Measurements from ENCODE around the gene RNF144B. TPM values are rescaled to one million over a fixed set of nuclear protein-coding genes. Genes with fewer than 3 reads are reported as not detected.

The RNF144B gene
- total RNA-seq, 2 experiments from 2014 or later, result 3.4 to 3.9 TPM

- H3K9me3 Mint-ChIP-seq (ENCODE audit: low read depth), result no peaks in the 10 kb centered on the region
- H3K36me3 Mint-ChIP-seq (ENCODE audit: low read depth), result no peaks in the 10 kb centered on the region
- no peak overlapping the region for H3K27ac Mint-ChIP-seq
- H3K4me3 Mint-ChIP-seq, result no peak overlapping the region
- peaks cover 6% of the 10 kb centered on the region for H3K4me1 Mint-ChIP-seq
- intact Hi-C loops (cut with DNase I, micrococcal nuclease), result loop anchor here (1.0 to 10.0 kb wide), 3 partner anchors 180 to 1347 kb away; partner anchors contain the start of gene NUP153 (in 1 of the 2)
- POLR2A ChIA-PET, result no interaction called here
- CTCF ChIA-PET, result interaction anchor here (1.5 to 7.8 kb wide), 3 partner anchors 9 to 179 kb away, joined by 4 to 153 read pairs (median 7); no protein-coding TSS in a partner anchor
- no peak for DNase-seq
- H3K27me3 Mint-ChIP-seq, result peaks cover 7% of the 10 kb centered on the region
- no peak for ATAC-seq
Measured at GRCh38 chr6:18504232-18504596, 117.1 kb downstream of the RNF144B start.

- intact Hi-C loops (cut with DNase I, micrococcal nuclease), result loop anchor here in 1 of 2 experiments (10.0 kb wide), 1 partner anchor 802 kb away; the partner anchor contains the start of gene NUP153
- Mint-ChIP-seq H3K9me3 (ENCODE audit: low read depth) (no peaks in the 10 kb centered on the region), H3K36me3 (ENCODE audit: low read depth) (no peaks in the 10 kb centered on the region), H3K27me3 (peaks cover 5% of the 10 kb centered on the region), H3K4me3 (no peak overlapping the region), H3K4me1 (peaks cover 22% of the 10 kb centered on the region), H3K27ac (no peak overlapping the region)
- no peak for ATAC-seq
- ChIA-PET CTCF (interaction anchor here (0.7 to 7.8 kb wide), 4 partner anchors 11 to 181 kb away, joined by 3 to 153 read pairs (median 6); no protein-coding TSS in a partner anchor), POLR2A (no interaction called here)
- no peak for DNase-seq
Measured at GRCh38 chr6:18506382-18507017, 119.3 kb downstream of the RNF144B start.

GRCh38 chr6:18507018-18507415 lies 119.9 kb downstream of the RNF144B start:
- no peak for DNase-seq
- ChIA-PET POLR2A (no interaction called here), CTCF (interaction anchor here (7.8 kb wide), 1 partner anchor 182 kb away, joined by 153 read pairs; no protein-coding TSS in a partner anchor)
- Mint-ChIP-seq H3K27ac (no peak overlapping the region), H3K27me3 (peaks cover 5% of the 10 kb centered on the region), H3K36me3 (ENCODE audit: low read depth) (no peaks in the 10 kb centered on the region), H3K4me3 (no peak overlapping the region), H3K9me3 (ENCODE audit: low read depth) (no peaks in the 10 kb centered on the region), H3K4me1 (peaks cover 21% of the 10 kb centered on the region)
- intact Hi-C loops (cut with DNase I, micrococcal nuclease), result loop anchor here in 1 of 2 experiments (10.0 kb wide), 1 partner anchor 802 kb away; the partner anchor contains the start of gene NUP153
- ATAC-seq, result no peak

- ATAC-seq (no peak), DNase-seq (no peak)
- intact Hi-C loops (cut with DNase I, micrococcal nuclease), result loop anchor here in 1 of 2 experiments (10.0 kb wide), 1 partner anchor 803 kb away; the partner anchor contains the start of gene NUP153
- peaks cover 5% of the 10 kb centered on the region for H3K27me3 Mint-ChIP-seq
- ChIA-PET POLR2A (no interaction called here), CTCF (interaction anchor here (0.5 to 7.8 kb wide), 3 partner anchors 106 to 245 kb away, joined by 3 to 153 read pairs (median 3); no protein-coding TSS in a partner anchor)
- H3K4me1 Mint-ChIP-seq, result peaks cover 26% of the 10 kb centered on the region
- no peak overlapping the region for H3K4me3 Mint-ChIP-seq
- H3K27ac Mint-ChIP-seq, result no peak overlapping the region
- no peaks in the 10 kb centered on the region for H3K9me3 Mint-ChIP-seq (ENCODE audit: low read depth)
- no peaks in the 10 kb centered on the region for H3K36me3 Mint-ChIP-seq (ENCODE audit: low read depth)
Measured at GRCh38 chr6:18507561-18507960, 120.4 kb downstream of the RNF144B start.

GRCh38 chr6:18509871-18510643 lies 122.9 kb downstream of the RNF144B start:
- Mint-ChIP-seq H3K36me3 (ENCODE audit: low read depth) (no peaks in the 10 kb centered on the region), H3K27ac (peak overlapping the region; percentile 10), H3K4me3 (no peak overlapping the region), H3K27me3 (peaks cover 3% of the 10 kb centered on the region), H3K9me3 (ENCODE audit: low read depth) (no peaks in the 10 kb centered on the region), H3K4me1 (peaks cover 43% of the 10 kb centered on the region)
- POLR2A ChIA-PET, result no interaction called here
- ATAC-seq (peak; percentile 63), DNase-seq (peak; percentile 69)
- CTCF ChIA-PET, result interaction anchor here (0.6 to 1.5 kb wide), 5 partner anchors 33 to 1184 kb away, joined by 3 to 6 read pairs (median 4); no protein-coding TSS in a partner anchor
- intact Hi-C loops (cut with DNase I, micrococcal nuclease), result loop anchor here (1.0 to 10.0 kb wide), 8 partner anchors 24 to 805 kb away; partner anchors contain the start of genes DEK (in 1 of the 2), NUP153 (in 1 of the 2) and RNF144B (in 1 of the 2)

GRCh38 chr6:18510644-18511033 lies 123.5 kb downstream of the RNF144B start:
- Mint-ChIP-seq H3K4me3 (no peak overlapping the region), H3K27me3 (peaks cover 3% of the 10 kb centered on the region), H3K36me3 (ENCODE audit: low read depth) (no peaks in the 10 kb centered on the region), H3K4me1 (peaks cover 43% of the 10 kb centered on the region), H3K27ac (peak overlapping the region; percentile 63), H3K9me3 (ENCODE audit: low read depth) (no peaks in the 10 kb centered on the region)
- DNase-seq (peak; percentile 18), ATAC-seq (peak; percentile 37)
- intact Hi-C loops (cut with DNase I, micrococcal nuclease), result loop anchor here (1.0 to 5.0 kb wide), 7 partner anchors 24 to 363 kb away; partner anchors contain the start of genes DEK (in 1 of the 2) and RNF144B (in 1 of the 2)
- CTCF ChIA-PET, result interaction anchor here (1.2 kb wide), 1 partner anchor 187 kb away, joined by 6 read pairs; no protein-coding TSS in a partner anchor
- POLR2A ChIA-PET, result no interaction called here

- no peak overlapping the region for H3K27ac Mint-ChIP-seq
- peaks cover 43% of the 10 kb centered on the region for H3K4me1 Mint-ChIP-seq
- H3K27me3 Mint-ChIP-seq, result peaks cover 3% of the 10 kb centered on the region
- ChIA-PET CTCF (no interaction called here), POLR2A (no interaction called here)
- DNase-seq (no peak), ATAC-seq (no peak)
- H3K9me3 Mint-ChIP-seq (ENCODE audit: low read depth), result no peaks in the 10 kb centered on the region
- H3K36me3 Mint-ChIP-seq (ENCODE audit: low read depth), result no peaks in the 10 kb centered on the region
- intact Hi-C loops (cut with DNase I, micrococcal nuclease), result loop anchor here (2.0 to 5.0 kb wide), 5 partner anchors 124 to 364 kb away; partner anchors contain the start of genes DEK (in 1 of the 2) and RNF144B (in 1 of the 2)
- H3K4me3 Mint-ChIP-seq, result no peak overlapping the region
Measured at GRCh38 chr6:18511211-18511610, 124.1 kb downstream of the RNF144B start.

GRCh38 chr6:18513253-18513798 lies 126.2 kb downstream of the RNF144B start:
- ChIA-PET CTCF (interaction anchor here (0.6 to 2.0 kb wide), 2 partner anchors 10 to 166 kb away, joined by 5 to 7 read pairs; no protein-coding TSS in a partner anchor), POLR2A (interaction anchor here (0.6 to 0.8 kb wide), 3 partner anchors 86 to 170 kb away, joined by 3 to 12 read pairs (median 4); no protein-coding TSS in a partner anchor)
- peaks cover 3% of the 10 kb centered on the region for H3K27me3 Mint-ChIP-seq
- no peaks in the 10 kb centered on the region for H3K36me3 Mint-ChIP-seq (ENCODE audit: low read depth)
- ATAC-seq (peak; percentile 75), DNase-seq (no peak)
- intact Hi-C loops (cut with DNase I, micrococcal nuclease), result loop anchor here (2.0 to 5.0 kb wide), 6 partner anchors 29 to 366 kb away; partner anchors contain the start of genes DEK (in 1 of the 2), KDM1B (in 1 of the 2), RNF144B (in 1 of the 2) and TPMT (in 1 of the 2)
- H3K9me3 Mint-ChIP-seq (ENCODE audit: low read depth), result no peaks in the 10 kb centered on the region
- H3K4me1 Mint-ChIP-seq, result peaks cover 43% of the 10 kb centered on the region
- H3K4me3 Mint-ChIP-seq, result no peak overlapping the region
- peak overlapping the region; percentile 66 for H3K27ac Mint-ChIP-seq

GRCh38 chr6:18514180-18514579 lies 127.0 kb downstream of the RNF144B start:
- Mint-ChIP-seq H3K27me3 (peaks cover 3% of the 10 kb centered on the region), H3K4me3 (no peak overlapping the region), H3K27ac (no peak overlapping the region), H3K36me3 (ENCODE audit: low read depth) (no peaks in the 10 kb centered on the region), H3K9me3 (ENCODE audit: low read depth) (no peaks in the 10 kb centered on the region), H3K4me1 (peaks cover 43% of the 10 kb centered on the region)
- intact Hi-C loops (cut with DNase I, micrococcal nuclease), result loop anchor here (5.0 kb wide), 4 partner anchors 127 to 367 kb away; partner anchors contain the start of genes DEK (in 1 of the 2) and RNF144B (in 1 of the 2)
- DNase-seq (no peak), ATAC-seq (no peak)
- ChIA-PET POLR2A (interaction anchor here (0.6 to 0.8 kb wide), 2 partner anchors 87 to 171 kb away, joined by 4 to 12 read pairs; no protein-coding TSS in a partner anchor), CTCF (interaction anchor here (2.0 kb wide), 1 partner anchor 11 kb away, joined by 7 read pairs; no protein-coding TSS in a partner anchor)

GRCh38 chr6:18515767-18516166 lies 128.6 kb downstream of the RNF144B start:
- no peak for ATAC-seq
- DNase-seq, result no peak
- ChIA-PET CTCF (interaction anchor here (0.7 kb wide), 1 partner anchor 701 kb away, joined by 3 read pairs; no protein-coding TSS in a partner anchor), POLR2A (no interaction called here)
- Mint-ChIP-seq H3K27me3 (peaks cover 3% of the 10 kb centered on the region), H3K9me3 (ENCODE audit: low read depth) (no peaks in the 10 kb centered on the region), H3K4me3 (no peak overlapping the region), H3K27ac (no peak overlapping the region), H3K36me3 (ENCODE audit: low read depth) (no peaks in the 10 kb centered on the region), H3K4me1 (peaks cover 29% of the 10 kb centered on the region)
- intact Hi-C loops (cut with DNase I, micrococcal nuclease), result no loop called here
